HepG2 (cell line): ENCODE results near the gene SPP1. TPM values are rescaled to one million over a fixed set of nuclear protein-coding genes. Genes with fewer than 3 reads are reported as not detected.

ENCODE experiments used
- CBX1 ChIP-seq: IDR thresholded peaks from one replicate; pipeline ENCODE4 v1.6.1; 2016; ENCODE audit warnings: antibody characterized with exemption, low read depth
- CREBL2 ChIP-seq: sonication (generic); formaldehyde crosslinking; IDR thresholded peaks from 2 replicates; pipeline ENCODE4 v1.8.1; 2023; ENCODE audit warnings: missing genetic modification reagents, mild to moderate bottlenecking, borderline replicate concordance
- GTF2F1 ChIP-seq: fragments of 150-350 bp; IDR thresholded peaks from 2 replicates; pipeline ENCODE4 v1.6.1; 2014; ENCODE audit warnings: low read length
- GZF1 ChIP-seq: sonication (generic); formaldehyde crosslinking; IDR thresholded peaks from 2 replicates; pipeline ENCODE4 v1.5.1; 2020; ENCODE audit warnings: mild to moderate bottlenecking, missing genetic modification reagents
- HMG20A ChIP-seq: IDR thresholded peaks from 2 replicates; pipeline ENCODE4 v1.6.1; 2016; ENCODE audit warnings: borderline replicate concordance
- MEIS1 ChIP-seq: sonication (generic); formaldehyde crosslinking; IDR thresholded peaks from 2 replicates; pipeline ENCODE4 v1.9.0; 2021; ENCODE audit warnings: mild to moderate bottlenecking, missing genetic modification reagents, moderate library complexity, borderline replicate concordance
- MYNN ChIP-seq: sonication (generic); formaldehyde crosslinking; IDR thresholded peaks from 2 replicates; pipeline ENCODE4 v1.4.0; 2020; ENCODE audit warnings: mild to moderate bottlenecking, low read depth, missing genetic modification reagents
- NKX3-1 ChIP-seq: sonication (generic); formaldehyde crosslinking; IDR thresholded peaks from 2 replicates; pipeline ENCODE4 v1.5.0; 2020; ENCODE audit warnings: missing genetic modification reagents
- SCMH1 ChIP-seq: sonication (generic); formaldehyde crosslinking; IDR thresholded peaks from 2 replicates; pipeline ENCODE4 v1.9.0; 2021; ENCODE audit warnings: missing genetic modification reagents, mild to moderate bottlenecking, borderline replicate concordance
- ZNF232 ChIP-seq: sonication (generic); formaldehyde crosslinking; IDR thresholded peaks from 2 replicates; pipeline ENCODE4 v1.4.0; 2020; ENCODE audit warnings: missing genetic modification reagents, borderline replicate concordance
- ZNF335 ChIP-seq: sonication (generic); formaldehyde crosslinking; IDR thresholded peaks from 2 replicates; pipeline ENCODE4 v1.4.0; 2020; ENCODE audit warnings: missing genetic modification reagents
- ZNF503 ChIP-seq: sonication (generic); formaldehyde crosslinking; IDR thresholded peaks from 2 replicates; pipeline ENCODE4 v1.4.0; 2020; ENCODE audit warnings: missing genetic modification reagents
- ZNF510 ChIP-seq: sonication (generic); formaldehyde crosslinking; IDR thresholded peaks from 2 replicates; pipeline ENCODE4 v1.4.0; 2020; ENCODE audit warnings: low read depth, mild to moderate bottlenecking, missing genetic modification reagents
- ZNF644 ChIP-seq: IDR thresholded peaks from 2 replicates; pipeline ENCODE4 v1.6.1; 2016; ENCODE audit warnings: low read depth
- polyA plus RNA-seq, 8 experiments: library from polyadenylated mRNA; depleted of rRNA in 3 of 8; stranded (reverse) in 7 of 8; unstranded in 1 of 8; fragments of >200 nt; fragmentation: Illumina TruSeq in 4 of 8; extraction: Trizol in 4 of 8; gene quantifications; 2 replicates each; pipeline versions ENCODE4 v1.2.1 to v1.2.3, GENCODE V29; 2011 to 2016; ENCODE audit warnings: low read depth in 4 of 8, missing spikeins in 1 of 8, mixed read lengths in 1 of 8; ENCODE audit not compliant: insufficient read depth in 1 of 8
- total RNA-seq, 5 experiments: library from RNA; depleted of rRNA; stranded (reverse); fragments of >200 nt; fragmentation: Illumina TruSeq; extraction: Trizol; gene quantifications; 2 replicates each; pipeline ENCODE4 v1.2.3, GENCODE V29; 2016; ENCODE audit warnings: low read depth in 1 of 5
- TF ChIP-seq, protein P1 (sequence below): sonication (generic); formaldehyde crosslinking; IDR thresholded peaks from 2 replicates; pipeline ENCODE4 v1.4.0; 2020; ENCODE audit warnings: mild to moderate bottlenecking, missing genetic modification reagents

SPP1 gene
- total and polyA plus RNA-seq, 2 of the 13 experiments (the other 11 are each of a cell fraction or from before 2014, with no cell fraction given) = 682 to 788 TPM

GRCh38 chr4:87941537-87942392, 33.7 kb upstream of the SPP1 start (continued):
- TF ChIP-seq CREBL2 (CRISPR knock-in tag) = no peak
- TF ChIP-seq CBX1 = no peak
- no peak for TF ChIP-seq ZNF232 (CRISPR knock-in tag)
- TF ChIP-seq ZNF644 (CRISPR knock-in tag) = peak; percentile 36; the same call in 1 of the 2 replicates
- TF ChIP-seq HMG20A (CRISPR knock-in tag) = 0 out of 2 replicates have a peak, but pooled peaks have one; percentile 24
- TF ChIP-seq GZF1 (CRISPR knock-in tag) = no peak
- no peak for TF ChIP-seq NKX3-1 (CRISPR knock-in tag)
- no peak for TF ChIP-seq ZNF503 (CRISPR knock-in tag)
- no peak for TF ChIP-seq SCMH1 (CRISPR knock-in tag)
- TF ChIP-seq, protein P1, sequence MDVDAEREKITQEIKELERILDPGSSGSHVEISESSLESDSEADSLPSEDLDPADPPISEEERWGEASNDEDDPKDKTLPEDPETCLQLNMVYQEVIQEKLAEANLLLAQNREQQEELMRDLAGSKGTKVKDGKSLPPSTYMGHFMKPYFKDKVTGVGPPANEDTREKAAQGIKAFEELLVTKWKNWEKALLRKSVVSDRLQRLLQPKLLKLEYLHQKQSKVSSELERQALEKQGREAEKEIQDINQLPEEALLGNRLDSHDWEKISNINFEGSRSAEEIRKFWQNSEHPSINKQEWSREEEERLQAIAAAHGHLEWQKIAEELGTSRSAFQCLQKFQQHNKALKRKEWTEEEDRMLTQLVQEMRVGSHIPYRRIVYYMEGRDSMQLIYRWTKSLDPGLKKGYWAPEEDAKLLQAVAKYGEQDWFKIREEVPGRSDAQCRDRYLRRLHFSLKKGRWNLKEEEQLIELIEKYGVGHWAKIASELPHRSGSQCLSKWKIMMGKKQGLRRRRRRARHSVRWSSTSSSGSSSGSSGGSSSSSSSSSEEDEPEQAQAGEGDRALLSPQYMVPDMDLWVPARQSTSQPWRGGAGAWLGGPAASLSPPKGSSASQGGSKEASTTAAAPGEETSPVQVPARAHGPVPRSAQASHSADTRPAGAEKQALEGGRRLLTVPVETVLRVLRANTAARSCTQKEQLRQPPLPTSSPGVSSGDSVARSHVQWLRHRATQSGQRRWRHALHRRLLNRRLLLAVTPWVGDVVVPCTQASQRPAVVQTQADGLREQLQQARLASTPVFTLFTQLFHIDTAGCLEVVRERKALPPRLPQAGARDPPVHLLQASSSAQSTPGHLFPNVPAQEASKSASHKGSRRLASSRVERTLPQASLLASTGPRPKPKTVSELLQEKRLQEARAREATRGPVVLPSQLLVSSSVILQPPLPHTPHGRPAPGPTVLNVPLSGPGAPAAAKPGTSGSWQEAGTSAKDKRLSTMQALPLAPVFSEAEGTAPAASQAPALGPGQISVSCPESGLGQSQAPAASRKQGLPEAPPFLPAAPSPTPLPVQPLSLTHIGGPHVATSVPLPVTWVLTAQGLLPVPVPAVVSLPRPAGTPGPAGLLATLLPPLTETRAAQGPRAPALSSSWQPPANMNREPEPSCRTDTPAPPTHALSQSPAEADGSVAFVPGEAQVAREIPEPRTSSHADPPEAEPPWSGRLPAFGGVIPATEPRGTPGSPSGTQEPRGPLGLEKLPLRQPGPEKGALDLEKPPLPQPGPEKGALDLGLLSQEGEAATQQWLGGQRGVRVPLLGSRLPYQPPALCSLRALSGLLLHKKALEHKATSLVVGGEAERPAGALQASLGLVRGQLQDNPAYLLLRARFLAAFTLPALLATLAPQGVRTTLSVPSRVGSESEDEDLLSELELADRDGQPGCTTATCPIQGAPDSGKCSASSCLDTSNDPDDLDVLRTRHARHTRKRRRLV = no peak
- TF ChIP-seq ZNF510 = no peak
- no peak for TF ChIP-seq GTF2F1
- TF ChIP-seq MEIS1 = no peak
- TF ChIP-seq MYNN (CRISPR knock-in tag) = no peak
- no peak for TF ChIP-seq ZNF335
- TF ChIP-seq, all 625 proteins: peak for 28
